Measurements from ENCODE around the gene ST6GALNAC5. TPM values are rescaled to one million over a fixed set of nuclear protein-coding genes. Genes with fewer than 3 reads are reported as not detected.

The ST6GALNAC5 gene
- total and polyA plus RNA-seq, 2 experiments from 2014 or later: 5.1 to 12.2 TPM

DNA sequence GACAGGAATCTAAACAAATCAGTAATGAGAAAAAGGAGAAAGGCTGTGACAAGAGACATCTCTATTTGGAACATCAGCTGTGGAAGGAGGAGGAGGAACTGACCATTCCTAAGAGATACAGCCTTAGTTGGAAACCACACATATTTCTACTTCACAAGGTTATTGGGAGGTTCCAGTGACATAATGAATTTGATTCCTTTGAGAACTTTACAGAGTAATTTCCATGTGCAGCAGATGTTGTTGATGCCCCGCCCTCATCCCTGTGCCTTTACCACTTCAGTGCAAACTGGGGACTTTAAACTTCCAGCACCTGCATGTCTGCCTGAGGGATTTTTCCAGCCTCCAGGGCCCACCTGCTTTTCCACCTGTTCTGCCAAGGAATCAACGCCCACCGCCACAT is 9.3 kb upstream of the ST6GALNAC5 start:
- Histone ChIP-seq H3K9me3 (ENCODE audit: low read depth) (no peaks in the 10 kb centered on the region), H3K9ac (no peak overlapping the region), H2AFZ (no peak overlapping the region), H3K9me2 (ENCODE audit: insufficient read depth) (no peaks in the 10 kb centered on the region), H3K4me3 (no peak overlapping the region), H3K36me3 (ENCODE audit: low read depth) (no peaks in the 10 kb centered on the region), H3K4me1 (ENCODE audit: insufficient read depth) (peaks cover 12% of the 10 kb centered on the region), H3K27ac (no peak overlapping the region), H3F3A (ENCODE audit: insufficient read depth) (peaks cover 9% of the 10 kb centered on the region), H3K27me3 (replicated peaks; ENCODE audit: insufficient read depth) (no peaks in the 10 kb centered on the region), H3K4me2 (ENCODE audit: unreplicated experiment) (no peak overlapping the region), H3K79me2 (ENCODE audit: insufficient read depth) (no peaks in the 10 kb centered on the region), H4K20me1 (ENCODE audit: insufficient read depth) (no peaks in the 10 kb centered on the region)
- WGBS, 2 experiments (ENCODE audit: low coverage in 1 of 2, low lambda C conversion rate in 2 of 2, missing lambda C conversion rate in 2 of 2): 79 to 82% methylated on average over 3 of the region's 3 CpGs
- no peak for DNase-seq
- in situ Hi-C loops (cut with MboI): no loop called here
- TF ChIP-seq EZH2 (IDR thresholded peaks at IDR 0.05; ENCODE audit: insufficient read depth, poor library complexity, severe bottlenecking): no peak
- no peak for TF ChIP-seq EZH2phosphoT487 (IDR thresholded peaks at IDR 0.05; ENCODE audit: insufficient read depth, low read depth)

DNA sequence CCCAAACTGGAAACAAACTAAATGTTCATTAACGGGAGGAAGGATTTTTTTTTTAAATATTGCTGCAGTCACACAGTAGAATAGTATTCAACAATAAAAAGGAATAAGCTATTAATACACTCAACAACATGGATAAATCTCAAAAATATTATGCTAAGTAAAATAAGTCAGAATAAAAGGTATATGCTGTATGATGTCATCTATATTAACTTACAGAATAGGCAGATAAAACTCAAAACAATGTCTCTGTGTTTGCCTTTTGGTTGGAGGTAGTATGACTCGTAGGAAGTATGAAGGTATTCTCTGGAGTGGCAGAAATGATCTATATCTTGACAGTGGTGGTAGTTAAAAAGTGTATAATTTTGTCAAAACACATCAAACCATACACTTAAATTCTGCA is 6.1 kb upstream of the ST6GALNAC5 start:
- in situ Hi-C loops (cut with MboI): no loop called here
- no peak overlapping the region for H3K4me2 ChIP-seq (ENCODE audit: unreplicated experiment)

DNA sequence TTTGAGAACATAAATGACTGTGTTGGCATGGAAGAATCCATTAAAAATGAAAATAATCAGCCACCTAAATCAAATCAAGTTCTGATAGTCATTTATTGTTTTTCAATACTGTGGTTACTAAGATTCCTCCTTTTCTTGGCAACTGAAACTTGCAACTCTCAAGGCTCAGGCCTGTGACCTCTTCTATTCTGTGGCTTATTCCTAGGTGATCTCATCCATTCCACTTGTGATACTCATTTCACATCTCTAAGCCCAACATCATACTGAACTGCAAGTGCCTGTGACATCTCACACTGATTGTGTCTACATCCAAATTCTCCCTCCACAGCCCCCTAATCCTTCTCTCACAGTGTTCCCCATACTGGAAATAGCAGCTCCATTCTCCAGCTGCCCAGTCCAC is 4.8 kb upstream of the ST6GALNAC5 start:
- Histone ChIP-seq H3K9ac (no peak overlapping the region), H4K20me1 (ENCODE audit: insufficient read depth) (no peaks in the 10 kb centered on the region), H3K9me2 (ENCODE audit: insufficient read depth) (no peaks in the 10 kb centered on the region), H3K4me3 (no peak overlapping the region), H3K27ac (peak overlapping the region; percentile 21; the same call in 1 of the 2 replicates), H3K4me1 (ENCODE audit: insufficient read depth) (peaks cover 35% of the 10 kb centered on the region), H2AFZ (no peak overlapping the region), H3K9me3 (ENCODE audit: low read depth) (no peaks in the 10 kb centered on the region), H3K36me3 (ENCODE audit: low read depth) (no peaks in the 10 kb centered on the region), H3K4me2 (ENCODE audit: unreplicated experiment) (peak overlapping the region; percentile 18), H3K79me2 (ENCODE audit: insufficient read depth) (no peaks in the 10 kb centered on the region), H3F3A (ENCODE audit: insufficient read depth) (peaks cover 9% of the 10 kb centered on the region), H3K27me3 (replicated peaks; ENCODE audit: insufficient read depth) (no peaks in the 10 kb centered on the region)
- in situ Hi-C loops (cut with MboI): no loop called here
- TF ChIP-seq EZH2 (IDR thresholded peaks at IDR 0.05; ENCODE audit: insufficient read depth, poor library complexity, severe bottlenecking) (no peak), EZH2phosphoT487 (IDR thresholded peaks at IDR 0.05; ENCODE audit: insufficient read depth, low read depth) (no peak)
- DNase-seq: peak; percentile 91

More for the DNA sequence above, 6.1 kb upstream of the ST6GALNAC5 start:
- H3K4me3 ChIP-seq: no peak overlapping the region
- H3K27ac ChIP-seq: no peak overlapping the region
- DNase-seq: no peak
- no peaks in the 10 kb centered on the region for H3K36me3 ChIP-seq (ENCODE audit: low read depth)
- no peaks in the 10 kb centered on the region for H4K20me1 ChIP-seq (ENCODE audit: insufficient read depth)
- H3K9ac ChIP-seq: no peak overlapping the region
- peaks cover 31% of the 10 kb centered on the region for H3K4me1 ChIP-seq (ENCODE audit: insufficient read depth)
- TF ChIP-seq EZH2 (IDR thresholded peaks at IDR 0.05; ENCODE audit: insufficient read depth, poor library complexity, severe bottlenecking) (no peak), EZH2phosphoT487 (IDR thresholded peaks at IDR 0.05; ENCODE audit: insufficient read depth, low read depth) (no peak)
- H3K79me2 ChIP-seq (ENCODE audit: insufficient read depth): no peaks in the 10 kb centered on the region
- peaks cover 9% of the 10 kb centered on the region for H3F3A ChIP-seq (ENCODE audit: insufficient read depth)
- H3K9me3 ChIP-seq (ENCODE audit: low read depth): no peaks in the 10 kb centered on the region
- 56 to 63% methylated on average over 2 of the region's 2 CpGs for WGBS, 2 experiments (ENCODE audit: low coverage in 1 of 2, low lambda C conversion rate in 2 of 2, missing lambda C conversion rate in 2 of 2)
- H3K9me2 ChIP-seq (ENCODE audit: insufficient read depth): no peaks in the 10 kb centered on the region
- no peaks in the 10 kb centered on the region for H3K27me3 ChIP-seq (replicated peaks; ENCODE audit: insufficient read depth)
- no peak overlapping the region for H2AFZ ChIP-seq

DNA sequence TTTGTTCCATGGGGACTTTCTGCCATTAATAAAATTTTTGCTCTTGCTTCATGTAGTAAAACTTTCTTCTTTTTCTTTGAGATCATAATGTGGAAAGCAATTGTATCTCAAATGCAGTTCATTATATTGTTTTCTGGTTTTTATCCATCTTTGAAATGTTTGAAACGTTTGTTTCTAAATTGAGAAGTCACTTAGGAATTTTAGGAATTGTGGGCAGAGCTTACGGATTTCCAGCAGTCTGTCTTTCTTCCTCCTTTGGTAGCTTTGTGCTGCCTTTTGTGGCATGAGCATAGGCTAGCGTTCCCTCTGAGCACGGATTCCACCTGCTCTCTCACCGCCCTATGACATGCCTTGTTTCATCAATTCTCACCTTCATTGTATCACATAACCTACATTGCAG is 2.9 kb upstream of the ST6GALNAC5 start:
- in situ Hi-C loops (cut with MboI): no loop called here

More for the DNA sequence above, 2.9 kb upstream of the ST6GALNAC5 start:
- no peaks in the 10 kb centered on the region for H3K9me3 ChIP-seq (ENCODE audit: low read depth)
- WGBS, 2 experiments (ENCODE audit: low coverage in 1 of 2, low lambda C conversion rate in 2 of 2, missing lambda C conversion rate in 2 of 2): 66 to 70% methylated on average over 5 of the region's 5 CpGs
- peaks cover 35% of the 10 kb centered on the region for H3K4me1 ChIP-seq (ENCODE audit: insufficient read depth)
- H4K20me1 ChIP-seq (ENCODE audit: insufficient read depth): no peaks in the 10 kb centered on the region
- no peak overlapping the region for H3K9ac ChIP-seq
- no peak overlapping the region for H2AFZ ChIP-seq
- H3K4me3 ChIP-seq: no peak overlapping the region
- DNase-seq: peak; percentile 34
- no peaks in the 10 kb centered on the region for H3K9me2 ChIP-seq (ENCODE audit: insufficient read depth)
- H3K36me3 ChIP-seq (ENCODE audit: low read depth): no peaks in the 10 kb centered on the region
- H3K27me3 ChIP-seq (replicated peaks; ENCODE audit: insufficient read depth): no peaks in the 10 kb centered on the region
- H3K79me2 ChIP-seq (ENCODE audit: insufficient read depth): no peaks in the 10 kb centered on the region
- no peak overlapping the region for H3K27ac ChIP-seq
- H3K4me2 ChIP-seq (ENCODE audit: unreplicated experiment): no peak overlapping the region
- peaks cover 9% of the 10 kb centered on the region for H3F3A ChIP-seq (ENCODE audit: insufficient read depth)
- TF ChIP-seq EZH2phosphoT487 (IDR thresholded peaks at IDR 0.05; ENCODE audit: insufficient read depth, low read depth) (no peak), EZH2 (IDR thresholded peaks at IDR 0.05; ENCODE audit: insufficient read depth, poor library complexity, severe bottlenecking) (no peak)
